GM12873 (cell line): Measurements from ENCODE around the gene KLK14.

Experiments used
- TF ChIP-seq, protein P1 (sequence below): IDR thresholded peaks from 2 replicates; pipeline ENCODE4 v1.5.1; 2012; ENCODE audit warnings: low read depth, mild to moderate bottlenecking, moderate library complexity, low read length, control low read depth; ENCODE audit not compliant: insufficient read depth; ENCODE audit errors: missing control alignments

Gene KLK14

GRCh38 chr19:51060973-51061372 is 21.7 kb downstream of the KLK14 start:
- TF ChIP-seq, protein P1, sequence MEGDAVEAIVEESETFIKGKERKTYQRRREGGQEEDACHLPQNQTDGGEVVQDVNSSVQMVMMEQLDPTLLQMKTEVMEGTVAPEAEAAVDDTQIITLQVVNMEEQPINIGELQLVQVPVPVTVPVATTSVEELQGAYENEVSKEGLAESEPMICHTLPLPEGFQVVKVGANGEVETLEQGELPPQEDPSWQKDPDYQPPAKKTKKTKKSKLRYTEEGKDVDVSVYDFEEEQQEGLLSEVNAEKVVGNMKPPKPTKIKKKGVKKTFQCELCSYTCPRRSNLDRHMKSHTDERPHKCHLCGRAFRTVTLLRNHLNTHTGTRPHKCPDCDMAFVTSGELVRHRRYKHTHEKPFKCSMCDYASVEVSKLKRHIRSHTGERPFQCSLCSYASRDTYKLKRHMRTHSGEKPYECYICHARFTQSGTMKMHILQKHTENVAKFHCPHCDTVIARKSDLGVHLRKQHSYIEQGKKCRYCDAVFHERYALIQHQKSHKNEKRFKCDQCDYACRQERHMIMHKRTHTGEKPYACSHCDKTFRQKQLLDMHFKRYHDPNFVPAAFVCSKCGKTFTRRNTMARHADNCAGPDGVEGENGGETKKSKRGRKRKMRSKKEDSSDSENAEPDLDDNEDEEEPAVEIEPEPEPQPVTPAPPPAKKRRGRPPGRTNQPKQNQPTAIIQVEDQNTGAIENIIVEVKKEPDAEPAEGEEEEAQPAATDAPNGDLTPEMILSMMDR: no peak

- TF ChIP-seq, protein P1: no peak
Observed at GRCh38 chr19:51060336-51060735, 22.4 kb downstream of the KLK14 start.

DNA sequence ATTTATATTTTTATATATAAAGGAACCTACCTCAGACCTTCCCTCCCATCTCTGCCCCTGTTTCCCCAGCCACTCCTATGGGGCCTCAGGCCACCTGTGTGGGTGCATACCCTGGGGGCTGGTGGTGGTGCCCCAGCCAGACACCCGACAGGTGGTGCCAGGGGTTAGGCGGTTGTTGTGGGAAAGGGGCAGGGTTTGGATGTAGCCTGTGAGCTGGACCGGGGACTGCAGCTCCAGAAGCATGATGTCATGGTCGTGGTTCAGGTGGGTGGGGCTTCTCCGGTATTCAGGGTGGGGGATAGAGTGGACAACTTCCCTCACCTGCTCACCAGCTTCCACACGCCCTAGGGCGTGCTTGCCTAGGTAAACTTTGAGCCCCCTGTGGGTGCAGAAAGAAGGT is 23.0 kb downstream of the KLK14 start:
- TF ChIP-seq, protein P1: no peak

DNA sequence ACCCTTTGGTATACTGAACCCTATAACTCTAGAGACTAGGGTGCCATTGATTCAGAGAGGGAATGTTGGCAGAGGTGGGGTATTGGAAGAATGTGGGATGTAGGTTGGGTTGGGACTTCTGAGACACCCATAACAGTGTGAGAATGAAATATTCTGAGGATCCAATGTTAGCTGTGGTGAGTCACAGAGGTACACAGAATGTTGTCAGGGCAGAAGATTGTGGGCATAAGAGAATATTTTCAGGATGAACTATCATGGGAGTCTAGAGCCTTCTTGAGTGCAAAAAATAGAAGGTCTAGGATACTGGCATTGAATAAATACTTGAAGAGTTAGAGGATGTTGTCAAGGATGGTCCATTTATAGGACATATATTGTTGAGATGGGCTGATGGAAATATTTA is 26.8 kb downstream of the KLK14 start:
- TF ChIP-seq, protein P1: no peak

DNA sequence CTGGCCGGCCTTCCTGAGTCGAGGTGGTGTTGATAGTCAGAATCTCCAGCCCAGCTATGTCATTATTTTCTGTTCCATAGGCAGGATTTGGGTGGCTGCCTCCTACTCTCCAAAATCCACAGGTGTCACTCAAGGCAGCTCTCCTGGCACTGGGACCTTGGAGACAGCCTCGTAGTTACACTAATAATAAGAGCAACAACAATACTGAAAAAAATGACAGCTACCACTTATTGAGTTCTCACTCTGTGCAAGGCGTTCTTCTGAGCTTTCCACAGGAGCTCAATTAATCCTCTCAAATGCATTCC is 35.7 kb downstream of the KLK14 start:
- TF ChIP-seq, protein P1: no peak

DNA sequence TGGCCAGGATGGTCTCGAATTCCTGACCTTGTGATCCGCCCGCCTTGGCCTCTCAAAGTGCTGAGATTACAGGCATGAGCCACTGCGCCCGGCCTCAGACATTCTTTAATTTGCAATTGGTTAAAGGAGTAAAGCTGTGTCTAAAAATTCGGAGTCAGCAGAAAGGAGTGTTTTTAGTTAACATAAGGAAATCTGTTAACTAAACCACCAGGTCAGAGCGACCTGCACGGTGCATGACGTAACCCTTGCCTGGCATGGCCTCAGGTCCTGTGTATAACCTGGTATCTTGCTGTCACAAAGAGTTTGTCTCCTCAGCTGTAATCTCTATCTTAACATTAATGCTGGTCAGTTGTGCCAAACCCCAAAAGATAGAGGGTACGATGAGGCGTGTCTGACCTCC is 38.4 kb downstream of the KLK14 start:
- TF ChIP-seq, protein P1: no peak

- TF ChIP-seq, protein P1: no peak
Observed at GRCh38 chr19:51043497-51043896, 39.2 kb downstream of the KLK14 start.

GRCh38 chr19:51040151-51040550 is 42.5 kb downstream of the KLK14 start:
- TF ChIP-seq, protein P1: no peak
